GM12878 (cell line): ENCODE data around the gene ERAS. TPM values are rescaled to one million over a fixed set of nuclear protein-coding genes. Genes with fewer than 3 reads are reported as not detected.

Source experiments
- ATAC-seq: fragments of 200-7000 bp; cut with Tn5 transposase; 3 replicates; pipeline ENCODE4 v1.9.1; 2020; ENCODE audit warnings: mild to moderate bottlenecking, moderate library complexity
- BruUV-seq: library from RNA; stranded (reverse); fragments of 400-500 nt; replicated peaks from 2 replicates; lab custom pipeline; 2021; lab: Mats Ljungman, UMichigan
- CTCF ChIA-PET: fragments of 300-600 bp; sonication (Branson Sonifier 250); formaldehyde crosslinking; extraction: SDS; loops from one replicate; lab custom pipeline; 2021; ENCODE audit warnings: inconsistent platforms; lab: Yijun Ruan, JAX
- POLR2A ChIA-PET: fragments of 350-600 bp; formaldehyde crosslinking; extraction: SDS; loops from one replicate; lab custom pipeline; 2021; ENCODE audit warnings: inconsistent platforms; lab: Charles Lee
- RAD21 ChIA-PET: fragments of 300-600 bp; sonication (Branson Sonifier 250); formaldehyde crosslinking; loops from one replicate; lab custom pipeline; 2023; ENCODE audit warnings: antibody characterized with exemption; ENCODE audit not compliant: unreplicated experiment; lab: Charles Lee
- SMC1A ChIA-PET: fragments of 300-600 bp; sonication (Branson Sonifier 250); formaldehyde crosslinking; loops from one replicate; lab custom pipeline; 2023; ENCODE audit not compliant: unreplicated experiment, uncharacterized antibody; lab: Charles Lee
- DNase-seq: peaks from one replicate; pipeline ENCODE4 v3.0.0-alpha.2; 2011; ENCODE audit warnings: low read depth, low spot score
- FAIRE-seq: peaks from 3 replicates; lab custom pipeline; 2011; peaks lifted over from hg19 to GRCh38; lab: Jason Lieb, UNC
- H2AFZ ChIP-seq: 2 replicates; pipeline ENCODE4 v1.6.0; 2011; ENCODE audit warnings: low read depth, low read length, control low read depth; ENCODE audit not compliant: control insufficient read depth
- H3K27ac ChIP-seq: 2 replicates; pipeline ENCODE4 v1.5.1; 2011; ENCODE audit warnings: control low read depth; ENCODE audit not compliant: control insufficient read depth, insufficient read depth
- H3K27me3 ChIP-seq, 2 experiments: replicated peaks in 1 of 2; 2 replicates each; pipeline versions ENCODE4 v1.6.0 to v1.6.1; 2011; ENCODE audit warnings: low read length in 1 of 2; ENCODE audit not compliant: control insufficient read depth in 2 of 2, insufficient read depth in 2 of 2
- H3K36me3 ChIP-seq, 2 experiments: 2 replicates each; pipeline ENCODE4 v1.5.1; 2011; ENCODE audit warnings: low read length in 1 of 2; ENCODE audit not compliant: control insufficient read depth in 2 of 2, insufficient read depth in 2 of 2
- H3K4me1 ChIP-seq: 2 replicates; pipeline ENCODE4 v1.6.1; 2011; ENCODE audit warnings: mild to moderate bottlenecking, low read length, moderate library complexity, mixed read lengths; ENCODE audit not compliant: control insufficient read depth, insufficient read depth
- H3K4me2 ChIP-seq: 2 replicates; pipeline ENCODE4 v1.6.0; 2011; ENCODE audit warnings: control low read depth; ENCODE audit not compliant: control insufficient read depth, insufficient read depth
- H3K4me3 ChIP-seq: fragments of 200-600 bp; sonication (generic); 2 replicates; pipeline ENCODE4 v1.5.1; 2016
- H3K79me2 ChIP-seq: 2 replicates; pipeline ENCODE4 v1.6.0; 2011; ENCODE audit warnings: low read length; ENCODE audit not compliant: control insufficient read depth, insufficient read depth
- H3K9ac ChIP-seq: 2 replicates; pipeline ENCODE4 v1.8.0; 2011; ENCODE audit warnings: low read length, control low read depth, mixed read lengths; ENCODE audit not compliant: control insufficient read depth, insufficient read depth
- H3K9me3 ChIP-seq: replicated peaks from 3 replicates; pipeline ENCODE4 v1.5.1; 2011; ENCODE audit warnings: mild to moderate bottlenecking, low read length; ENCODE audit not compliant: control insufficient read depth, insufficient read depth
- H4K20me1 ChIP-seq: 2 replicates; pipeline ENCODE4 v1.6.0; 2011; ENCODE audit not compliant: control insufficient read depth, insufficient read depth
- ATF3 ChIP-seq: IDR thresholded peaks from 2 replicates; pipeline ENCODE4 v1.6.1; 2011; ENCODE audit warnings: low read depth, mild to moderate bottlenecking, low read length, moderate library complexity, borderline replicate concordance; ENCODE audit errors: extremely low read depth
- CBFB ChIP-seq: IDR thresholded peaks from 2 replicates; pipeline ENCODE4 v1.6.1; 2016; ENCODE audit warnings: antibody characterized with exemption, low read depth
- ELK1 ChIP-seq: IDR thresholded peaks from 2 replicates; pipeline ENCODE4 v1.6.1; 2012; ENCODE audit warnings: low read depth, low read length, improper control_type of control experiment
- ETV6 ChIP-seq, 2 experiments: fragments of 450-650 bp in 1 of 2; IDR thresholded peaks in 1 of 2; conservative IDR thresholded peaks in 1 of 2; 2 replicates each; pipeline ENCODE4 v1.6.1; 2014; ENCODE audit warnings: antibody characterized with exemption in 1 of 2, borderline replicate concordance in 1 of 2, low read depth in 1 of 2, mild to moderate bottlenecking in 1 of 2, moderate library complexity in 1 of 2
- EZH2 ChIP-seq: IDR thresholded peaks from 2 replicates; pipeline ENCODE4 v1.6.1; 2012; ENCODE audit warnings: low read depth, mild to moderate bottlenecking, control low read depth, inconsistent platforms, low read length, borderline replicate concordance; ENCODE audit not compliant: control insufficient read depth
- HSF1 ChIP-seq: fragments of 150-350 bp; IDR thresholded peaks from 2 replicates; pipeline ENCODE4 v1.6.1; 2014; ENCODE audit warnings: mild to moderate bottlenecking, low read depth, low read length
- IKZF1 ChIP-seq: fragments of 450-650 bp; conservative IDR thresholded peaks from 2 replicates; pipeline ENCODE4 v1.6.1; 2017; ENCODE audit warnings: antibody characterized with exemption, mild to moderate bottlenecking
- JUND ChIP-seq: IDR thresholded peaks from 2 replicates; pipeline ENCODE4 v1.6.1; 2012; ENCODE audit warnings: low read depth, mild to moderate bottlenecking, low read length, improper control_type of control experiment, moderate library complexity
- NFYB ChIP-seq: IDR thresholded peaks from 2 replicates; pipeline ENCODE4 v1.6.1; 2011; ENCODE audit warnings: low read depth, mild to moderate bottlenecking, low read length, improper control_type of control experiment, moderate library complexity; ENCODE audit not compliant: insufficient read depth
- RAD21 ChIP-seq: IDR thresholded peaks from 2 replicates; pipeline ENCODE4 v1.6.1; 2011; ENCODE audit warnings: mild to moderate bottlenecking, low read depth, low read length, moderate library complexity; ENCODE audit not compliant: insufficient read depth
- REST ChIP-seq: IDR thresholded peaks from 2 replicates; pipeline ENCODE4 v1.6.1; 2012; ENCODE audit warnings: mild to moderate bottlenecking, low read depth, low read length
- SRF ChIP-seq, 2 experiments: IDR thresholded peaks; 2 replicates each; pipeline ENCODE4 v1.6.1; 2011; ENCODE audit warnings: low read depth in 2 of 2, low read length in 2 of 2, mild to moderate bottlenecking in 1 of 2, moderate library complexity in 1 of 2
- STAT1 ChIP-seq: fragments of 450-650 bp; conservative IDR thresholded peaks from 2 replicates; pipeline ENCODE4 v1.6.1; 2014; ENCODE audit warnings: antibody characterized with exemption, mild to moderate bottlenecking
- SUZ12 ChIP-seq: fragments of 200-600 bp; sonication (generic); IDR thresholded peaks from one replicate; pipeline ENCODE4 v1.6.1; 2018; ENCODE audit warnings: antibody characterized with exemption, mild to moderate bottlenecking; ENCODE audit not compliant: unreplicated experiment
- TAF1 ChIP-seq: IDR thresholded peaks from 2 replicates; pipeline ENCODE4 v1.6.1; 2011; ENCODE audit warnings: mild to moderate bottlenecking, low read depth, low read length, borderline replicate concordance
- ZBED1 ChIP-seq: IDR thresholded peaks from 2 replicates; pipeline ENCODE4 v1.6.1; 2016; ENCODE audit warnings: borderline replicate concordance
- WGBS: methylation state at CpG from one replicate; pipeline ENCODE4 v1.1.6; 2016; ENCODE audit warnings: low lambda C conversion rate; ENCODE audit not compliant: insufficient replicate concordance, insufficient coverage; ENCODE audit errors: missing lambda C conversion rate; 5-methylcytosine and 5-hydroxymethylcytosine counted together
- in situ Hi-C: fragments of 300-500 bp; cut with MboI; formaldehyde crosslinking; loops from 9 replicates; pipeline ENCODE4 v1.14.3; 2018; ENCODE audit warnings: mixed read lengths
- intact Hi-C: fragments of 100-400 bp; cut with micrococcal nuclease; formaldehyde crosslinking; loops from one replicate; pipeline ENCODE4 v1.14.2; 2022; ENCODE audit not compliant: unreplicated experiment
- polyA plus RNA-seq, 11 experiments: library from polyadenylated mRNA; depleted of rRNA in 4 of 11; unstranded in 6 of 11; stranded (reverse) in 5 of 11; fragments of >200 nt; fragmentation: Nextera tagmentation in 4 of 11; fragmentation: Illumina TruSeq in 1 of 11; extraction: Ambion mirVana in 4 of 11; extraction: Trizol in 1 of 11; gene quantifications; 1 replicate in 1 of 11; 2 replicates in 10 of 11; pipeline versions ENCODE4 v1.2.1 to v1.2.3, GENCODE V29; 2011 to 2016; ENCODE audit warnings: inconsistent platforms in 2 of 11, missing spikeins in 2 of 11, low read depth in 1 of 11
- total RNA-seq, 4 experiments: library from RNA; depleted of rRNA in 3 of 4; stranded (reverse); fragments of >200 nt in 3 of 4; fragmentation: Illumina TruSeq in 1 of 4; extraction: Trizol in 1 of 4; gene quantifications; 2 replicates each; pipeline versions ENCODE4 v1.2.1 to v1.2.3, GENCODE V29; 2013 to 2021

The ERAS gene
- total and polyA plus RNA-seq, 10 of the 15 experiments (the other 5 are each of a cell fraction or from before 2014, with no cell fraction given): not detected

GRCh38 chrX:48789366-48790220 is 36.7 kb upstream of the ERAS start:
- no TSS peak for BruUV-seq
- Histone ChIP-seq H3K27me3 (no peaks in the 10 kb centered on the region), H3K4me1 (no peaks in the 10 kb centered on the region), H2AFZ (no peak overlapping the region), H4K20me1 (no peaks in the 10 kb centered on the region), H3K4me2 (no peak overlapping the region), H3K27ac (no peak overlapping the region), H3K9ac (no peak overlapping the region), H3K9me3 (no peaks in the 10 kb centered on the region), H3K4me3 (no peak overlapping the region), H3K36me3 (no peaks in the 10 kb centered on the region), H3K79me2 (no peaks in the 10 kb centered on the region)
- FAIRE-seq (no peak), DNase-seq (no peak), ATAC-seq (no peak)
- in situ Hi-C loops: loop anchor here (5.0 kb wide), 1 partner anchor 38 kb away; the partner anchor contains the start of gene ERAS
- ChIA-PET RAD21 (no interaction called here), CTCF (no interaction called here), SMC1A (interaction anchor here (0.6 to 0.8 kb wide), 2 partner anchors 12 to 327 kb away, joined by 3 read pairs; partner anchors contain the start of gene HDAC6), POLR2A (no interaction called here)
- 31% methylated on average over 5 of the region's 7 CpGs for WGBS
- intact Hi-C loops: no loop called here
- TF ChIP-seq EZH2: no peak
- no peak for TF ChIP-seq ELK1
- TF ChIP-seq NFYB: no peak
- TF ChIP-seq TAF1: no peak
- no peak for TF ChIP-seq SRF (IDR thresholded peaks at IDR 0.05; ENCODE audit: low read depth in 2 of 2, low read length in 2 of 2)
- no peak for TF ChIP-seq ATF3
- TF ChIP-seq IKZF1: no peak
- TF ChIP-seq RAD21: no peak
- no peak for TF ChIP-seq REST
- no peak for TF ChIP-seq ZBED1
- TF ChIP-seq STAT1: no peak
- TF ChIP-seq CBFB: no peak
- TF ChIP-seq HSF1: no peak
- no peak for TF ChIP-seq JUND
- TF ChIP-seq SUZ12: no peak
- no peak for TF ChIP-seq ETV6 (conservative IDR thresholded peaks at IDR 0.05 in 1 of 2, IDR thresholded peaks at IDR 0.05 in 1 of 2; ENCODE audit: borderline replicate concordance in 1 of 2, low read depth in 1 of 2)
